ENCODE data around the gene LHX8. TPM values are rescaled to one million over a fixed set of nuclear protein-coding genes. Genes with fewer than 3 reads are reported as not detected.

The LHX8 gene
- total RNA-seq, 3 donors from 2014 or later: not detected

GRCh38 chr1:75208862-75209261 lies 74.7 kb downstream of the LHX8 start:
- no peak for DNase-seq (ENCODE audit: low spot score in 2 of 2)
- Histone ChIP-seq H3K4me1 (no peaks in the 10 kb centered on the region), H3K27me3 (no peaks in the 10 kb centered on the region), H3K4me3 (no peak overlapping the region), H3K27ac (no peak overlapping the region), H3K9me3 (no peaks in the 10 kb centered on the region), H3K36me3 (no peaks in the 10 kb centered on the region)
- TF ChIP-seq CTCF (IDR thresholded peaks at IDR 0.05): no peak
- TF ChIP-seq POLR2A (IDR thresholded peaks at IDR 0.05): no peak
- TF ChIP-seq POLR2AphosphoS5 (IDR thresholded peaks at IDR 0.05): no peak
- intact Hi-C loops (cut with DNase I; ENCODE audit: low total_unique reads): no loop called here
